NK-92 (cell line): ENCODE data around the gene MCRS1.
"Not testable (repeated sequence)": the region's sequence is repeated elsewhere in the genome, so short reads cannot be mapped to it uniquely, and the experiment has no call there.

ENCODE experiments used
- DNase-seq: peaks from one replicate; lab custom pipeline; 2025; ENCODE audit not compliant: unreplicated experiment; lab: John Stamatoyannopoulos, UW

MCRS1 gene

GRCh38 chr12:49567611-49568441 lies at the start of gene MCRS1:
TSS of gene MCRS1 (minus strand) at chr12:49568142. CDS start at chr12:49566731, 1,411 bp downstream.
- peak; percentile 41 for DNase-seq

GRCh38 chr12:49616533-49617219 lies 48.7 kb upstream of the MCRS1 start:
- DNase-seq: no peak

- DNase-seq: no peak
These were observed 47.8 kb upstream of the MCRS1 start for GRCh38 chr12:49615725-49616124.

- no peak for DNase-seq
These were observed 44.3 kb upstream of the MCRS1 start for GRCh38 chr12:49612210-49612609.

GRCh38 chr12:49610785-49611184 lies 42.8 kb upstream of the MCRS1 start:
- not testable (repeated sequence) for DNase-seq

GRCh38 chr12:49609875-49610154 lies 41.9 kb upstream of the MCRS1 start:
- DNase-seq: no peak

GRCh38 chr12:49609059-49609874 lies 41.3 kb upstream of the MCRS1 start:
- no peak for DNase-seq

- DNase-seq: not testable (repeated sequence)
These were observed 37.6 kb upstream of the MCRS1 start, which contains the start of gene FAM186B for GRCh38 chr12:49605539-49605938. TSS of gene FAM186B (minus strand) at chr12:49605639. CDS start at chr12:49605477, 162 bp downstream.

- DNase-seq: no peak
These were observed 36.9 kb upstream of the MCRS1 start for GRCh38 chr12:49604856-49605255.

- no peak for DNase-seq
These were observed 35.8 kb upstream of the MCRS1 start for GRCh38 chr12:49603721-49604120.

- DNase-seq: no peak
These were observed 32.0 kb upstream of the MCRS1 start for GRCh38 chr12:49599961-49600360.

GRCh38 chr12:49598527-49598926 lies 30.6 kb upstream of the MCRS1 start:
- DNase-seq: no peak

GRCh38 chr12:49588721-49589516 lies 21.0 kb upstream of the MCRS1 start:
- no peak for DNase-seq

- no peak for DNase-seq
These were observed 20.3 kb upstream of the MCRS1 start for GRCh38 chr12:49588281-49588680.

GRCh38 chr12:49587174-49587908 lies 19.4 kb upstream of the MCRS1 start:
- no peak for DNase-seq

GRCh38 chr12:49585477-49586459 lies 17.8 kb upstream of the MCRS1 start:
- no peak for DNase-seq

GRCh38 chr12:49584591-49584990 lies 16.6 kb upstream of the MCRS1 start:
- no peak for DNase-seq

GRCh38 chr12:49583366-49584094 lies 15.6 kb upstream of the MCRS1 start:
- no peak for DNase-seq
